ENCODE results near the gene PLCG1.

- TF ChIP-seq POLR2A (IDR thresholded peaks at IDR 0.05) (no peak), EP300 (IDR thresholded peaks at IDR 0.05) (no peak), CTCF (IDR thresholded peaks at IDR 0.05) (no peak), POLR2AphosphoS5 (IDR thresholded peaks at IDR 0.05) (no peak)
Measured at GRCh38 chr20:41141153-41141815, 3.9 kb downstream of the PLCG1 start.

Data from suprapubic skin (tissue), 4 donors.